ENCODE measurements around the gene SLC35F4.

The SLC35F4 gene

DNA sequence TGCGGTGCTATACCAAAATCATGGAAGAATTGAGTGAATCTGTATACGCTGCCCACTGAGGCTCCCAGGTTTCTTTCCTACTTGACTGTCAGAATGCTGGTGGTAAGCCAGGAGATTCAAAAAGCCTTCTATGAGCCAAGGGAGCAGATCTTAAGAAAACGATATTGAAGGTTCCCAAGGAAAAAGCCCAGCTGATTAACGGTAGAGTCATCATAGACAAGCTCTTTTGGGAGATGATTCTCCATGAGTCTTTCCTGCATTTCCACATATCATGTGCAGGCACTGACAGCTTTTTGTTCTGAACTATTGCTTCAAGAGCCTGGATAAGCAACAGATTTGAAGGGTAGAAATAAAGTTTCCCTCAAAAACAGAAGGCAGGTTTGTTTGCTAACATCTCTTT, 17.5 kb downstream of the SLC35F4 start:
- no peak for ATAC-seq

DNA sequence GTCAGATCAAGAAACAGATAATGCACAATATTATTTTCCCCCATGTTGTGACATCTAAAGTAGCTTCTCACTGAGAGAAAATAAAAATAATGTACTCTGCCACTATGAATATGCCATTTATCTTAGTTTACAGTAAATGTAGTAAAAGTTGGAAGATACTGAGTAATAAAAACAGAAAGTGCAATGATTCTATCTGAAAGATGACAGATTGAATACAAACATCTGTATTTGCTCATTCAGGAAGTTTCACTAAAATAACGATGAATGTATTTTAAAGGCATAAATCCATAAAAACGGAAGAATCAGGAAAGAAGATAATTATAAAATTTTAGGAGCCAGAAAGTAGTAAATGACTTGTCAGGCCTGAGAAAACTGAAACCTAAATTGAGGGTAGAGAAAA, 18.2 kb downstream of the SLC35F4 start:
- no peak for ATAC-seq

DNA sequence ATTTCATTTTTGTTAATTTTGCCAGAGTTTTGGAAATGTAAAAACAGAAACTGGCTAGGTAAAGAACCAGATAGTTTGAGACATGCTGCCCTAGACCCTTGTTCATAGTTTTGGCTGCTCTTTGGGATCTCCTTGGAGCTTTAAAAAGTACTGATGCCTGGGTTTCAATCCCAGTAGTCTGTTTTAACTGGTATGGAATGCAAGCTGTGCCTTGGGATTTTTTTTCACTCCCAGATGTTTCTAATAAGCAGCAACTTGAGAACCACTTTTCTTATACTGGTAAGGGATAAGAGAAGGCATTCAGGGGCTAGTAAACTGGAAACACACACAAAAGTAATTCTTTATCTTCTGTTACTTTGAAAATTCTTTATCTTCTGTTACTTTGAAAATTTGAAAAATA, 18.8 kb downstream of the SLC35F4 start:
- ATAC-seq = no peak

DNA sequence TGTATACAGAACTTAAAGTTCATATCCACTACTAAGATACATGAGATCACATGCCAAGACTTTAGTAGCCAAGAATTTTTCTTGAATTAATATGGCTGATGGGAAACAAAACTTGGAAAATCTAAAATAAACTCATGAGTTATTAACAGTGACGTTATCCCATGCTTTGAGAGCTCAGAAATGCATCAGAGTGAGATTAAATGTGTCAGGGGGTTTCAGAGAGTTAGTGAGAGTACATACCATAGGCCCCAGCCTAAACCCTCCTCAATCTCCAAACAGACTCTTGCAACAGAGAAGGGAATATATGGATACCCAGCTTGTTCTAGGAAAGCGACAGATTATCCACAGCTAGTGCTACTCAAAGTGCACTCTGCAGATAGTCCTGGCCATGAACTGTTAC, 19.3 kb downstream of the SLC35F4 start:
- no peak for ATAC-seq

DNA sequence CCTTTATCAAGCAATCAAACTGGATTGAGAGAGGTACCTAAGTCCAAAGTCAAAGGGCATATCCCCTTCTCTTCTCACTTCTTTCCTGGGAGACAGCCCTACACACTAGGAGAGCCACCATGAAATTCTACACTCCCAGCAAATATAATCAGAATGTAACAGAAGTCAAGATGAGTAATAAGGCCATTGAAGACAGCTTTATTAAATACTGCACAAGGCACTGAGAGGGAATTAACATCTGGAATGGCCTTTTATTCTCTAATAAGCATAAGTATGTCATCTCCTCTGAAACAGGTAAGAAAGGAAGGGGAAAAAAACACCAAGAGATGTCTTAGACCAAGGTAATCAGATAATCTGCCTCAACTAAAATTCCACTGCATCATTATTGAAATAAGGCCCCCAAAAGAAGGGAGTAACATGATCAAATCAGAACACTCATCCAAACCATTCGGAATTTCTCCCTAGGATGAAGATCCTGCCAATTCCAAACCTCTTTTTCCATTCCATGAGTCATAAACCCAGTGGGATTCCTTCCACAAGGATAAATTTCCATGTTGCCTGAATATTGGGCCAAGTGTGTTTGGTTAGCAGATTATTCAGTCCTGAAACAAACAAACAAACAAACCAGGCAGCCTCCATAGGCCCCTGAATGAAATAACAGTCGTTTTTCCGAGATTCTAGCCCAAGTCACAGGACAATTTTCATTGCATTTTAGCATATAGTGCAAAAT, 19.9 kb downstream of the SLC35F4 start:
- no peak for ATAC-seq

DNA sequence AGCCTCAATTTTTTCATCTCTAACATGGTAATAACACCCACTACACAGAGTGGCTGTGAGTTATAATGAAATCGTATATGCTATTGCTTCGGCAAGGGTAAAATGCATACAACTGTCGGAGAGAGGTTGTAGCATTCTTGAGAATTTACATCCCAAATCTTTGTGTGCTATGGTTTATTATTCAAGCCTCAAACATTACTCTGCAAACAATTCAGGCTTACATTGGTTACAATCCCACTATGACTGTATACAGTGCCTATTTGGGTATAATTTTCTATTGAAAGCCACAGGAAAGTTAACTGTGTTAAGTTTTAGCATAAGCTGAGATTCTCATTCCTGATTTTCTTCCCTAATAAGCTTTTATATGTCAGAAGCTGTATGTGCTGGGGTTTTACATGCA, 20.6 kb downstream of the SLC35F4 start:
- no peak for ATAC-seq

DNA sequence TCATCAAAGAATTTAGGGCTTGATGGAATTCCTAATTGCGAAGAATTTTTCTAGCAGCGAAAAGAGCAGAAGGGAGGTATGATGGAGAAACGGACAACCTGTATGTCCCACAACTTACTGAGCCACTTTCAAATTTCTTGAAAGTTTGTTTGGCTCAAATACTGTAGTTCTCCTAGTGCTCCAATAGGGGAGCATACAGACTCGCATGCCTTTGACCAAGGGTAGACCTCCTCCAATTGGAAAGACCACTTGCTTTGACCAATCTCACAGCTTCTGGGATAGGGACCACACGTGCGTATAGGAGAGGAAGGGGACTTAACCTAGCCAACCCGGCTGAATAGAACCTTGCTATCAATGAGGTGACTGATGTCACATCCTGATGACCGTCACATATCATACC, 28.6 kb downstream of the SLC35F4 start:
- ATAC-seq = no peak

DNA sequence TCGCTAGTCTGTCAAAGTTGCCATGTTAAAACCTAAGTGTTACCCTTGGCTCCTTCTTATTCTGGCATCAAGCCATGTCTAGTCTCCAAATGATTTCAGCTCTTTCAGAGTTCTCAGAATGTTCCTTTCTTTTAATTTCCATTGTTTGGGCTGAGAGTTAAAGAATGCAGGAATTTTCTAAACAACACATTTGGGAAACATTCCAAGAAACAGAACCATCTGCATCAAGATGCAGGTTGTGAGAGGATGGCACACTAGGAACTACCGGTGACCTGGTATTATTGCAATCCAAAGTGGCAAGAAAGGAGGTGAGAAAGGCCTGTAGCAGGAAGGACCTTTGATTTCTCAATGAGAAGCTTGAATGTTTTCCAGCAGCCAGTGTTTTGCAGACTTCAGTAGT, 30.1 kb downstream of the SLC35F4 start:
- no peak for ATAC-seq

DNA sequence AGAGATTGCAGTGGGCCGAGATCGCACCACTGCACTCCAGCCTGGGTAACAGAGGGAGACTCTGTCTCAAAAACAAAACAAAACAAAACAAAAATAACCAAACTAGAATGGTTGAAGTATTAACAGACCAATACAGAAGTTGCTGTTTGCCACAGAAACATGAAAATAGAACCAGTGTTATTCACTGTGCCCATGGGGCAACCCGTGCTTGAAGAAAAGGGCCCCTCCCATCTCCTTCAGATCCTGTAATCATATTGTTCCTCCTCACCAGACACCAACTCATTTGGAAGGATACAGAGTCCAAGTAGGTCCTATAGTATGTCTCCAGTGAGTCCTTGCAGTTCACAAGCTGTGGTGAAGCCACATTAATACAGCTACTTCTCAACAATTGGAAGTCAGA, 30.9 kb downstream of the SLC35F4 start:
- no peak for ATAC-seq

DNA sequence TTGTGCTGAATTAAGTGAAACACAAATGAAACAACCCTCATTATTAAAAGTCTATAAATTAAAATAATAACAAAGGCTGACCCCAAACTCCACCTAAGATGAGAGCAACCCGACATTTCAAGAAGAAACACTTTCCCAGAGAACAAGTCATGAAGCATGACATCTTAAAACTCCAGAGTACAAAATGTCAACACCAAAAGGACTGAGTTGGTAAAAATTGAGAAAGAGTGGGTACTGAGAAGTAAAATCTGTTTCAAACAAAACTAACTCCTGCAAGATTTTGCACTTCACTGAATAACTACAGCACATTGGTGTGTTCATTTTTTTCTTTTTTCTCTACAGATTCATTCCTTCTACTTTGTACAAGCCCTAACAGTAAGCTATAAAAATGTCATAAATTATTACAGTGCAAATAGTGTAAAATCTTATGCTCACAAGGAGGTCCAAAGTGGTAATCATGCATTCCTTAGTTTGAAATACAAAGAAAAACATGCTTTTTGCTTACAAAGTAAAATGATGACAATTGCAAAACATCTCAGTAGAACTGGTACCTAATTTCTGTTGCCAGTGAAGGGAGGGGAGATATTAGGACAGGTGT, 31.8 kb downstream of the SLC35F4 start:
- no peak for ATAC-seq

DNA sequence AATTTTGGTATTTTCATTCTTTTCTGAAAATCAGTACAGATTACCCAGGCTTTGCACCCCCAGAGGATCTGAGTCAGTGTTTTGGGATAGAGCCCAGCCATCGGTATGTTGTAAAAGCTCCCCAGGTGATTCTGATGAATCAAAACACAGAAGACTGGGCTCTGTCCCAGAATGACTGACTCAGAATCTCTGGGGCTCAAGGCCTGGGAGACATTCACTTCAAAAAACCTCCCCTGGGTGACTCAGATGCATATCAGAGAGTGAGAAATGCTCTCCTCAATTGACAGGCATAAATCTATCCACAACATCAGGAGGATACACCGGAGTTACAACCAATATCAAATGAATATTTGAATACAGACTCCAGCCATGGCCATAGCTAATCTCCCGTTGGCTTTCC, 32.6 kb downstream of the SLC35F4 start:
- no peak for ATAC-seq

DNA sequence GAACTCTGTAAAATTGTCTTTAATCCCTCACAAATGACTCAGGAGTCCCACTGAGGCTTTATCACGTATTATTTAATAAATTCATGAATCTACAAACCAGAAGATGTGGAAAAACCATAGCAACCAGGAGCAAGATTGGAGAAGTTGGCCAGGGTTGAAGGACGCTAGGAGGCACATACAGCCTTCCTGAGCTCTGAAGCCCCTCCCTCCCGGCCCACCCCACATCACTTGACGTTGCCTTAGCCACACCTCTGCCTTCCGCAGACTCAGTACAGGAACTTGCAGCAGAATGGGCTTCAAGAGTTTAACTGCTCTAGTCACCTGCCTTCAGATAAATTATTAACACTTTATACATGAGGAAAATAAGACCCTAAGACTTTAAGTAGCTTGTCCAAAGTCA, 33.9 kb downstream of the SLC35F4 start:
- ATAC-seq = no peak

DNA sequence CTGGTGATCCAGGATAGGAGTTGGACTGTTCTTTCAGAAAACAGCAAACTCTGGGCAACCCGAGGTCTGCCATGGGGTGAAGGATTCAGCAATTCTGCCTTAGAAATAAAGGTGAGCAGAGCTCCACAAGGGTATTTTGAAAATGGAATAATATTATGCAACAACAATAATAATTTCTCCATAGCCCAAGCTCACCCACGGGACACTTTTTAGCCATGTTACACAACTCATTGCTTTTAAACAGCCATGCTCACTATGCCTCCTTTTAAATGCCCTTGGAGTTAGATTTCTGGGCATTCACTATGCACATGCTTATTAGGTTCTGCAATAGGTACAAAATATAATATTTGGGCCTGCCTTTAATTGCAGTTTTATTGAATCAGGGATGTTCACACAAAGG, 37.2 kb downstream of the SLC35F4 start:
- ATAC-seq = no peak

DNA sequence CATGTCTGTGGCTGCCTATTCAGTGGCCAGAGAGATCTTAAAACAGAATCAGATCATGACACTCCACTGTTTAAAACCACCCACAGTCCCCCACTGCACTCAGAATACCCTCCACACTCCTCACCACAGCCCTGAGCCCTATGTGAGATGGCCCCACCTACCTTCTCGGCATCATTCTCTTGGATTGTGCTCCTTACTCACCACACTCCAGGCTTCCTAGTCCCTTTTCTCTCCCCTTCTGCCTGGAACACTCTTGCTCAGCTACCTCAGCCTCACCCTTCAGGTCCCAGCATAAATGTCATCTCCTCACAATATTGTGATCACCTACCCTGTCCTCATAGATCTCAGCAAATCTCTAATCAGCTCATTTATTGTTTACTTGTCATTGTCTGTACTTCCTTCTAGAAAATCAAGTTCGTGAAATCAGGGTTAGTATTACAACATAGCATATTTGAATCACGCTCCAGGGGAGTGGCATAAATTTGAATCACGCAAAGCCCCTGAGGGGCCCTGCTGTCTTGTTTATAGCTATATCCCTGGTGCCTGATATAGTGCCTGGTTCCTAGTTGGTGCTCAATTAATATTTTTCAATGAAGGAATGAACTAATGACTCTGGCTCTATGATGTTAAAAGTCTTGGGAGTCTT, 42.8 kb downstream of the SLC35F4 start:
- ATAC-seq = no peak

DNA sequence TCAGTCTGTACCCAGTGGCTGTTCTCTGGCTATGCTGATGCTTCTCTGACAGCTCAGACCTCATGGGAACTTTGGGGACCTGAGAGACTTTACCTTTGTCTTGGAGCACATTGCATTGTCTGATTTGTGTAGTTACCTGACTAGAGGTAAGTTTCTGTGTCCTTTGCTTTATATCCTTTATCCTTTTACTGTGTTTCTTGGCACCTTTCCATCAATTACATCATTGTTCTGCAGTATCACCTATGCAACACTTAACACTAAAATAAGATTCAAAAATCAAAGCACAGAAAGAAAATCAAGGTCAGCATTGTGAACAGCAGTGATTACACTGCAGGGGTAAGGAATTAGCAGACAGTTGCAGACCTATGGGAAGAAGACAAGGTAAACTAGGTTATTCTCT, 43.8 kb downstream of the SLC35F4 start:
- no peak for ATAC-seq

DNA sequence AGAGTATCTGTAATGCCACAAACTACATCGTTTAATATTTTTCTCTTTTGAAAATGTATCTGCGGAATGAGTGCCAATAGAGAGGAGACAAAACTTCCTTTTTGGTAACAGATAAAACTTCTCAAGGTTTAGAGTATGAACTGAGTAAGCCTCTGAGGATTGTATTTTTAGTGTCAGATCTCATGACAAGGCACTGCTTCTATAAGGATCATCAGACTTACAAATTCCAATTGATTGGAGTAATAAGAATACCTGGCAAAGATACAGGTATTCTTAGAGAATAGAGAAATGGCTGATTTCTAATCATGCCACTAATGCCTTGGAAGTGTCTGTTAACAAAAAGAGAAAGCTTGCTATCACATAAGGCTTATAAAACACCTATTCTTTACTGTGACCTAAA, 45.3 kb downstream of the SLC35F4 start:
- no peak for ATAC-seq

DNA sequence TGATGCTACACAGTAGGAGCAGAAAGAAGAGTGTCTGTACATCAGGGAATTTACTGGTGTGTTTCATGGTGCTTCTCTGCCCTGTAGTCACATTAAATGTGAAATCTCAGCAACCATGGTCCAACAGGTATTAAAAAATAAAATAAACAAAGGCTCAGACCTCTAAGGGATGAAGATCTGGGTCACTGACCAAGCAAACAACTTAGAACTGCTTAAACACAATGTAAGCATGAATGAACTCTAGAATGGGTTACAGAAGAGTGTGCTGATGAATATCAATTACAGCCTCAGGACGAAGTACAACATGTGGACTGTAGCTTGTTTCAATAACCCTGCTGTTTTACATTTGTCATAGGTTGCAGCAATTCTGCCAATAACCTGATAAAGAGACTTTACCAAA, 47.4 kb downstream of the SLC35F4 start:
- ATAC-seq = no peak

DNA sequence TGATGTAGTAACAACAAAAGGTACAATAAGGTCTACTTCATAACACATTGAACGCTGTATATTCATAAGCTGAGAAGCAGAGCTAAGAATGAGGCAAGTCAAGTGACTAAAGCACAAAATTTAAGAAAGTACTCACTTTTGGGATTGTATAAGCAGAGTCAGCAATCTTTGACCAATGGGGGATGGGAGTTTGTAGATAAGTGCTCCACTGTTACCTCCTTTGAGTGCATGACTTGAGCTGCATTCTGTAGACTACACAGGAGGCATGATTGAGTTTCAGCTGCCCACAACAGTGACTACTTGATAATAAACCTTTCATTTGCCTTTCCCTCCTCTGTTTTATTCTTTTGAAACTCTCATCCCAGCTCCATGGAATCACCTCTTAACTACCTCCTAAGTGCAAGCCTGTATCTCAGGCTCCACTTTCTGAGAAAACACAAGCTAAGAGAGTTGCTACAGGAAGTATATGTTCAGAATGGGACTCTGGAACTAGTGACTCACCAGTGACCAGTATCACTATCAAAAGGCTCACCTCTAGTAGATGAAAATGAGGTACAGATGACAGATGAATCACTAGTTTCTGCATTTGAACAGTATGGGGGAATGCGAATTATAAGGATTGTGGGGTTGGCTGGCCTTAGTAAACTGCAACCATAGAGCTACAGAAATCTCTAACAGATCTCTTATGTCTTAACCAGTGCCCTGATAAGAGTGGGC, 49.2 kb downstream of the SLC35F4 start:
- ATAC-seq = no peak

DNA sequence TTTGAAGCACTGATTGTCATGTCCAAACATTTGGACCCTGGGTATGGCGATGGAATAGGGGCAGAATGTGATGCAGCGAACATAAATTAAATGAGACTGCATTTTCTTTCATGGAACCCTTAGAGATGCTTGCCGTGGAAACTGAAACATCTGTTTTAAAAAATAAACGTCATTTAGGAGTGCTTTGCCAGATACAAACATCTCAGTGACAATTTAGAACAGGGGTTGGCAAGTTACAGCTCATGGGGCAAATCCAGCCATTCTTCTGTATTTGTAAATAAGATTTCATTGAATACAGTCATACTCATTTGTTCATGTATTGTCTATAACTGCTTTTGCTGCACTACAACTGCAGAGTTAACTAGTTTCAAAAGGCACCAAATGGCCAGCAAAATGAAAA, 51.2 kb downstream of the SLC35F4 start:
- ATAC-seq = no peak

DNA sequence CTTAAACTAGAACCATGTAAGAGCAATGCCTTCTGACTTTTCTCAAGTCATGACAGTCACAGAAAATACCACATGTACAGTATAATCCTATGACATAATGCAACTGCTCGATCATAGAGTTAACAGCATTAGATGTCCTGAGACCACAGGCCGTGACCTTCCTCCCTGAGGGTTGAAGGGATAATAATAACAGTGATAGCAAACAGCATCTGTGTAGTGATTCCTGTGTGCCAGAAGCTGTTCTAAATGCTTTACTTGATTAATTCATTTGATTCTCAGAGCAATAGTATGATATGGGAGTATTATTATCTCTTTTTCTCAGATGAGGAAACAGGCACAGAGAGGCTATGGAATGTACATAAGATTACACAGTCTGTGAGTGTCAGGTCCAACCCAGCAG, 53.2 kb downstream of the SLC35F4 start:
- no peak for ATAC-seq

DNA sequence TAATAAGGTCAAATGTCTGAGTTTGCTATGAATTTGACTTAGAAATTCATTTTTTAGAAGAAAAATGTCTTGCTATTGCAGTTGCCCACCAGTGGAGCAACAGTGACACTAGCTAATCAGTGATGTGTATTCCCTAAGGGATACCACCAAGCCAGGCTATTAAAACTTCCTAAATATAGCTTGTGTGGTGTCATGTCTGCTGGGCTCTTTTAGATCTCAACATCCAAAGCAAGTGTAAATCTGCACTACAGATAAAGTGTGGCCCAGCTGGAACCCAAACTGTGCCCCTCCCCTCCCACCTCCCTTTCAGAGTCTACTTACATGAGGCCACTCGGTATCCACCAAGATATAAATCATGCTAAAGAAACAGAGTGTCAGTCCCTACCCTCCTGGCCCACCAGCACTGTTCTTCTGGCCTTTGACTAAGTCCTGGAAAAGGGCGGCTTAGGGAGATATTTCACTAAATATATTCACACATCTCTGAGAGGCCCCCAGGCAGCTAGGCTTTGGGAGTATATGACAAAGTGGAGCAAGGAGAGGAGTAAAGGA, 53.8 kb downstream of the SLC35F4 start:
- no peak for ATAC-seq

DNA sequence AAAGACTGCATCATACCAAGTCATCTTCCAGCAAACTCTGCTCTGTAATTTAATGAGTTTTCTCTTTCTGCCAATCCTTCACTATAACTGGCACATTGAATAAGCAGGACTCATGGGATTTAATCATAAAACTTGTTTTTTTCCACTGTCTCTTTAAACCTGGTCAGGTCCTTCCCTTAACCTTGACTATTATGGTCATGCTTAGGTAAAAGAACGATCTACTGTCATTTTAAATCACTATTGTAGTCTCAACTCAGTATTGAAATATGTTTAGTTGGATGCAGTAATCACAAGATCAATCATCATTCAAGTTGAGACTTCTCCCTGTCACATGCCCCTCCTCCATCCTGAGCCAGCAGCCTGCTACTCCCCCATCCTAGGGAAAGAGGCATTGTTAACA, 56.1 kb downstream of the SLC35F4 start:
- ATAC-seq = no peak

DNA sequence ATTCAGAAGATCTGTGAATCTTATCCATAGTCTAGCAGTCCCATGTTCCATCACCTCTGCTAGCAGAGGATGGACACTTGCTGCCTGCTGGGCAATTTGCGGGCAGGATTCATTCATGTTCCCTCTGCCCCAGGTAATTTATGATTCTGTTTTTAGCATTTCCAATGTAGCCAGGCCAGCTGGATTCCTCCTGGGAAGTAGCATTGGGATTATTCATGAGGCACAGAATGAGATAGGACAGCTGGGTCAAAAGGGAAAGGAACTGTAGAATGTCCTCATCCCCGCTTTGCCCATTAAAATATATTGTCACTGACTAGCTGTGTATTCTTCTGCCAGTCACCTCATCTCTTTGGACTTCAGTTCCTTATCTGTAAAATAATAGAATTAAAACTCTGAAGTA, 68.7 kb downstream of the SLC35F4 start:
- no peak for ATAC-seq

DNA sequence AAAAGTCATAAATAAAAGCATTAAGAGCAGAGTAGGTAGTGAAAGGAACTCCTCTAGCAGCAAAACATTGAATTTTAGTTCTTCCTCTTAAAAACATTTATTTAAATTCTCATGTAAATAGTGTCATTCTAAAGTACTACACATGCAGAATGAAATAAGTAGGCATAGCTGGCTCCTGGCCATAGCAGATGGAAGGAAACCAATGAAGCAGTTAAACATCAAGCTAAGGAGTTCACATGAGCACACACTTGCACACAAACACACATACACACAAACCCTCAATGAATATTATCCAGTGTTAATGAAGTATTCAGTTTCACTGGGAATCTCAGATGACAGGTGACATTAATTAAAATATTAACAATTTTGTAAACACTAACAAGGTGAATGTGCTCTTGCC, 69.3 kb downstream of the SLC35F4 start:
- no peak for ATAC-seq
